Spleen (tissue), 11 donors: ENCODE measurements around the gene LHFPL3. TPM values are rescaled to one million over a fixed set of nuclear protein-coding genes. Genes with fewer than 3 reads are reported as not detected.
"Not testable (repeated sequence)": the region's sequence is repeated elsewhere in the genome, so short reads cannot be mapped to it uniquely, and the experiment has no call there.

ENCODE experiments used
- DNase-seq: peaks from one replicate; pipeline ENCODE4 v3.0.0-alpha.2; 2020
- H3K27ac ChIP-seq, 8 donors: fragments of 200-600 bp; sonication (generic) in 7 of 8; 1 replicate in 4 of 8; 2 replicates in 4 of 8; pipeline versions ENCODE4 v1.5.0 to v1.8.0; 2016 to 2021; ENCODE audit warnings: inconsistent platforms in 4 of 8, mild to moderate bottlenecking in 4 of 8, moderate library complexity in 1 of 8
- H3K27me3 ChIP-seq, 7 donors: fragments of 200-600 bp; sonication (generic) in 6 of 7; replicated peaks in 1 of 7; 1 replicate in 4 of 7; 2 replicates in 3 of 7; pipeline versions ENCODE4 v1.5.0 to v1.8.0; 2016 to 2021; ENCODE audit warnings: inconsistent platforms in 3 of 7, mild to moderate bottlenecking in 1 of 7
- H3K36me3 ChIP-seq, 6 donors: fragments of 200-600 bp; sonication (generic) in 5 of 6; 1 replicate in 4 of 6; 2 replicates in 2 of 6; pipeline versions ENCODE4 v1.5.0 to v1.8.0; 2016 to 2021; ENCODE audit warnings: inconsistent platforms in 2 of 6
- H3K4me1 ChIP-seq, 6 donors: fragments of 200-600 bp; sonication (generic) in 5 of 6; 1 replicate in 3 of 6; 2 replicates in 3 of 6; pipeline versions ENCODE4 v1.5.0 to v1.8.0; 2016 to 2021; ENCODE audit warnings: inconsistent platforms in 3 of 6
- H3K4me3 ChIP-seq, 8 donors: fragments of 200-600 bp; sonication (generic) in 7 of 8; 1 replicate in 4 of 8; 2 replicates in 4 of 8; pipeline versions ENCODE4 v1.5.0 to v1.8.0; 2016 to 2021; ENCODE audit warnings: inconsistent platforms in 4 of 8, mild to moderate bottlenecking in 4 of 8, moderate library complexity in 2 of 8
- H3K9me3 ChIP-seq, 8 donors: fragments of 200-600 bp; sonication (generic) in 7 of 8; 1 replicate in 4 of 8; 2 replicates in 4 of 8; pipeline versions ENCODE4 v1.5.0 to v1.8.0; 2016 to 2021; ENCODE audit warnings: inconsistent platforms in 4 of 8
- POLR2A ChIP-seq, 3 donors: fragments of 450-650 bp; IDR thresholded peaks; one replicate each; pipeline ENCODE4 v1.5.1; 2017; ENCODE audit warnings: antibody characterized with exemption in 3 of 3, mild to moderate bottlenecking in 1 of 3
- POLR2AphosphoS5 ChIP-seq, 3 donors: sonication (generic); formaldehyde crosslinking; IDR thresholded peaks; one replicate each; pipeline ENCODE4 v1.5.1; 2017; ENCODE audit warnings: antibody characterized with exemption in 3 of 3
- WGBS, 5 donors: extraction: QIAGEN DNeasy Blood & Tissue Kit in 3 of 5; methylation state at CpG; one replicate each; pipeline versions ENCODE4 v1.1.5 to v1.1.7; 2013 to 2018; 5-methylcytosine and 5-hydroxymethylcytosine counted together
- intact Hi-C: fragments of 100-400 bp; cut with DNase I; formaldehyde crosslinking; loops from one replicate; pipeline ENCODE4 v1.15.0; 2023; ENCODE audit warnings: low total_unique reads
- polyA plus RNA-seq, 3 donors: library from polyadenylated mRNA; stranded (reverse); fragments of 200-250 nt; gene quantifications; one replicate each; pipeline ENCODE4 v1.2.1, GENCODE V29; 2013
- total RNA-seq, 7 donors: library from RNA; depleted of rRNA in 3 of 7; stranded (reverse); fragments of >200 nt in 3 of 7; fragmentation: NEBNext Ultra II Directional in 4 of 7; extraction: Animal tissue kit (Norgen Biotek cat#: 25700) in 4 of 7; gene quantifications; one replicate each; pipeline versions ENCODE4 v1.1.0 to v1.2.1, GENCODE V29; 2016 to 2021
- TF ChIP-seq, protein P1 (sequence below), 11 experiments: fragments of 200-600 bp in 7 of 11; fragments of 450-650 bp in 4 of 11; sonication (generic) in 4 of 11; IDR thresholded peaks in 8 of 11; conservative IDR thresholded peaks in 3 of 11; 1 replicate in 7 of 11; 2 replicates in 4 of 11; pipeline versions ENCODE4 v1.4.0 to v1.8.0; 2016 to 2021; ENCODE audit warnings: antibody characterized with exemption in 11 of 11, inconsistent platforms in 4 of 11, mild to moderate bottlenecking in 1 of 11
- donor health status: healthy with polysubstance abuse.
- donor health status: DM: no; HTN: no; CAD: no; lungs with moderate emphysema.
- donor health status: DM: no; HTN: no; CAD: no.
- donor health status: Bipolar disorder and iron deficiency.
- donor health status: healthy.
- donor health status: DM: no; HTN: no; CAD: no.
- donor health status: DM: yes; HTN: yes; CAD: no.

LHFPL3 gene
- total and polyA plus RNA-seq, 10 donors: 0.07 to 1.0 (median 0.20) TPM; not detected in 3

DNA sequence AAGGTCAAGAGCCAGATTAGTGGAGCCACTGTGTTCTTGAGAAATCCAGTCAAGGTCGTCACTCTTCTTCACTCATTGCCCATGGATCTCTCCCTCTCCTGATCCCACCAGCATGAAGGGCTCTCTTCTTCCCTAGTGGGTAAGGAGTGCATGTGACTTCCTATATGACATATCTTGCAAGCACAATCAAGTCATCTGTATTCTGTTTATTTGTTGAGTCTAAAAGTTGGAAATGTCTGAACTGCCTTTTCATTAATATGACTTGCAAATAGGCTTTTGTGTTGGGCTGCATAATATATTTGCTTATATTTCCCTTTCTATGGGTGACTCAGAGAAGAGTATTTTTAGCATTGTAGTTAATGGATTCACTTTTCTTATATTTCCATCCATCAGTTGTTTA, 371.9 kb downstream of the LHFPL3 start:
- 74 to 89% (median 76%) methylated on average over 1 of the region's 1 CpG for WGBS, 5 donors
- Histone ChIP-seq H3K9me3 (peaks cover 0 to 9% (median 0%) of the 10 kb centered on the region in 8 donors), H3K27me3 (no peaks in the 10 kb centered on the region), H3K36me3 (no peaks in the 10 kb centered on the region), H3K27ac (no peak overlapping the region), H3K4me3 (no peak overlapping the region), H3K4me1 (no peaks in the 10 kb centered on the region)
- DNase-seq: no peak
- TF ChIP-seq, protein P1, sequence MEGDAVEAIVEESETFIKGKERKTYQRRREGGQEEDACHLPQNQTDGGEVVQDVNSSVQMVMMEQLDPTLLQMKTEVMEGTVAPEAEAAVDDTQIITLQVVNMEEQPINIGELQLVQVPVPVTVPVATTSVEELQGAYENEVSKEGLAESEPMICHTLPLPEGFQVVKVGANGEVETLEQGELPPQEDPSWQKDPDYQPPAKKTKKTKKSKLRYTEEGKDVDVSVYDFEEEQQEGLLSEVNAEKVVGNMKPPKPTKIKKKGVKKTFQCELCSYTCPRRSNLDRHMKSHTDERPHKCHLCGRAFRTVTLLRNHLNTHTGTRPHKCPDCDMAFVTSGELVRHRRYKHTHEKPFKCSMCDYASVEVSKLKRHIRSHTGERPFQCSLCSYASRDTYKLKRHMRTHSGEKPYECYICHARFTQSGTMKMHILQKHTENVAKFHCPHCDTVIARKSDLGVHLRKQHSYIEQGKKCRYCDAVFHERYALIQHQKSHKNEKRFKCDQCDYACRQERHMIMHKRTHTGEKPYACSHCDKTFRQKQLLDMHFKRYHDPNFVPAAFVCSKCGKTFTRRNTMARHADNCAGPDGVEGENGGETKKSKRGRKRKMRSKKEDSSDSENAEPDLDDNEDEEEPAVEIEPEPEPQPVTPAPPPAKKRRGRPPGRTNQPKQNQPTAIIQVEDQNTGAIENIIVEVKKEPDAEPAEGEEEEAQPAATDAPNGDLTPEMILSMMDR (IDR thresholded peaks at IDR 0.05 in 8 of 11, conservative IDR thresholded peaks at IDR 0.05 in 3 of 11): no peak
- no peak for TF ChIP-seq POLR2AphosphoS5 (IDR thresholded peaks at IDR 0.05)
- no peak for TF ChIP-seq POLR2A (IDR thresholded peaks at IDR 0.05)
- intact Hi-C loops: no loop called here

DNA sequence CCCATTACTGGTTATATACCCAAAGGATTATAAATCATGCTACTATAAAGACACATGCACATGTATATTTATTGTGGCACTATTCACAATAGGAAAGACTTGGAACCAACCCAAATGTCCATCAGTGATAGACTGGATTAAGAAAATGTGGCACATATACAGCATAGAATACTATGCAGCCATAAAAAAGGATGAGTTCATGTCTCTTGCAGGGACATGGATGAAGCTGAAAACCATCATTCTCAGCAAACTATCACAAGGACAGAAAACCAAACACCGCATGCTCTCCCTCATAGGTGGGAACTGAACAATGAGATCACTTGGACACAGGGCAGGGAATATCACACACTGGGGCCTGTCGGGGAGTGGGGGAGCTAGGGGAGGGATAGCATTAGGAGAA, 392.6 kb downstream of the LHFPL3 start:
- DNase-seq, intact Hi-C loops, H3K4me1 ChIP-seq, H3K27me3 ChIP-seq, H3K27ac ChIP-seq, H3K36me3 ChIP-seq, H3K4me3 ChIP-seq: not testable (repeated sequence)
- WGBS, 5 donors: 88 to 96% (median 92%) methylated on average over 2 of the region's 2 CpGs
- peaks cover 0 to 12% (median 0%) of the 10 kb centered on the region in 8 donors for H3K9me3 ChIP-seq

DNA sequence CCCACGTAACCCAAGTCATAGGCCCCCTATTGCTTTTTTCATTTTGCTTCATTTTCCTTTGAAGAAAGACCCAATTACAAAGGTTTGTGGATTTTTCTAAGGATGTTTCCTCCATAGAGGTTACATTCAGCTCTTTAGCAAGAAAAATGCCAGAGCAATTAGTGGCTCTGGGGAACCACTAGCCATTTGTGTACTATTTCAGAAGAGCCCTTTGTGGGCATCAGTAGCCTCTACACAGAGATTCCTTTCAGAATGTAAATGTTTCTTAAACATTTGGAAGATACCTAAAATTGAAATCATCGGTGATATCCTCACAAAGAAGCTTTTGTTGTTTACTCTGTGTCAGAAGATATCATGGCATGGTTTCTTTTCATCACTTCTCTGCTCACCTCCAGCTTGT, 394.6 kb downstream of the LHFPL3 start:
- Histone ChIP-seq H3K36me3 (no peaks in the 10 kb centered on the region), H3K27ac (no peak overlapping the region), H3K4me1 (no peaks in the 10 kb centered on the region), H3K4me3 (no peak overlapping the region), H3K9me3 (peaks cover 0 to 7% (median 0%) of the 10 kb centered on the region in 8 donors), H3K27me3 (no peaks in the 10 kb centered on the region)
- 75 to 91% (median 81%) methylated on average over 2 of the region's 2 CpGs for WGBS, 5 donors
- DNase-seq: no peak
- TF ChIP-seq, protein P1 (IDR thresholded peaks at IDR 0.05 in 8 of 11, conservative IDR thresholded peaks at IDR 0.05 in 3 of 11): no peak
- no peak for TF ChIP-seq POLR2A (IDR thresholded peaks at IDR 0.05)
- no peak for TF ChIP-seq POLR2AphosphoS5 (IDR thresholded peaks at IDR 0.05)
- intact Hi-C loops: no loop called here

DNA sequence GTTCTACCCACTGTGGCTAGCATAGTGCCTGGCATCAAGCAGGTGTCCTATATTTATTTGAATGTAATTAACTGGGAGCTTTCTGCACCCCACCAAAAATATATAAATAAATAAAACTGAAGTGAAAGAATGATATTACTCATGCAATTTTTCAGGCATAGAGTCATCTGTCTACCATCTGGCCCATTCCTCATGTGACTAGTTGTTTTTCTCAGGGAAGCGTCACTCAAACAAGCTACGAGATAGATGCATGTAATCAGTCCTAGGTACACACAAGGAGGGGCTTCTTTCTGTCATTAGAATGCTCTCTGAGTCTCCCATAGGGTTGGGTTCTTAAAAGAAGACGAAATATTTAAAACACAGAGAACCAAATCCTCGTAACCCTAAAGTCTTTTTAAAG, 430.1 kb downstream of the LHFPL3 start:
- no peak overlapping the region for H3K27ac ChIP-seq
- 68 to 80% (median 73%) methylated on average over 4 of the region's 4 CpGs for WGBS, 5 donors
- no peak overlapping the region for H3K4me3 ChIP-seq
- no peaks in the 10 kb centered on the region for H3K36me3 ChIP-seq
- intact Hi-C loops: no loop called here
- TF ChIP-seq, protein P1 (IDR thresholded peaks at IDR 0.05 in 8 of 11, conservative IDR thresholded peaks at IDR 0.05 in 3 of 11): no peak
- TF ChIP-seq POLR2A (IDR thresholded peaks at IDR 0.05) (no peak), POLR2AphosphoS5 (IDR thresholded peaks at IDR 0.05) (no peak)
- no peaks in the 10 kb centered on the region for H3K4me1 ChIP-seq
- DNase-seq: no peak
- peaks cover 0 to 8% (median 0%) of the 10 kb centered on the region in 8 donors for H3K9me3 ChIP-seq
- no peaks in the 10 kb centered on the region for H3K27me3 ChIP-seq

DNA sequence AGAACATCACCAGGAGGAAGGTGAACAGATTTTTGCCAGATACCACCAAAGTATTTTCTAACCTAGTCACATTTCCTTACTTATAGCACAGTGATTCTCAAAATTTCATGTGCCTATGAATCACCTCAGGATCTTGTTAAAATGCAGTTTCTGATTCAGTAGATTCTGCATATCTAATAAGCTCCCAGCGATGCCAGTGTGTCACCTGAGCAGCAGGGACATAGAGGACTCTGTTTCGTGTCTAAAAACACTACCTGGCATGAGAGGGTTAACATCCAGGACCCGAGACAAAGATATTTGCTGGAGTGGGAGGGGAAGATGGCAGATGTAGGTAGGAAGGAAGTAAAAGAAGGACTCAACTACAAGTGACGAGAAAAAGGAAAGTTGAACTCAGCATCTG, 433.5 kb downstream of the LHFPL3 start:
- 47 to 58% (median 51%) methylated on average over 4 of the region's 4 CpGs for WGBS, 5 donors
- intact Hi-C loops: no loop called here
- no peaks in the 10 kb centered on the region for H3K36me3 ChIP-seq

More for the DNA sequence above, 433.5 kb downstream of the LHFPL3 start:
- Histone ChIP-seq H3K4me3 (no peak overlapping the region), H3K9me3 (peaks cover 0 to 3% (median 0%) of the 10 kb centered on the region in 8 donors), H3K27ac (no peak overlapping the region), H3K4me1 (no peaks in the 10 kb centered on the region), H3K27me3 (peaks cover 0 to 5% (median 0%) of the 10 kb centered on the region in 7 donors)
- TF ChIP-seq, protein P1 (IDR thresholded peaks at IDR 0.05 in 8 of 11, conservative IDR thresholded peaks at IDR 0.05 in 3 of 11): no peak
- DNase-seq: no peak
